Cardiac septum (tissue), 1 donor: ENCODE data around the gene S100A1. TPM values are rescaled to one million over a fixed set of nuclear protein-coding genes. Genes with fewer than 3 reads are reported as not detected.
"Not testable (repeated sequence)": the region's sequence is repeated elsewhere in the genome, so short reads cannot be mapped to it uniquely, and the experiment has no call there.

Experiments used
- DNase-seq: peaks from one replicate; pipeline ENCODE4 v3.0.0-alpha.2; 2020; ENCODE audit warnings: low spot score
- intact Hi-C: fragments of 100-400 bp; cut with DNase I; formaldehyde crosslinking; loops from one replicate; pipeline ENCODE4 v1.14.0; 2022
- total RNA-seq: library from RNA; stranded (reverse); fragmentation: NEBNext Ultra II Directional; extraction: Animal tissue kit (Norgen Biotek cat#: 25700); gene quantifications from one replicate; pipeline ENCODE4 v1.2.1, GENCODE V29; 2021
- donor health status: DM: no; HTN: no; CAD: no.

S100A1 gene
- total RNA-seq, 1 donor from 2014 or later = 1,915 TPM

DNA sequence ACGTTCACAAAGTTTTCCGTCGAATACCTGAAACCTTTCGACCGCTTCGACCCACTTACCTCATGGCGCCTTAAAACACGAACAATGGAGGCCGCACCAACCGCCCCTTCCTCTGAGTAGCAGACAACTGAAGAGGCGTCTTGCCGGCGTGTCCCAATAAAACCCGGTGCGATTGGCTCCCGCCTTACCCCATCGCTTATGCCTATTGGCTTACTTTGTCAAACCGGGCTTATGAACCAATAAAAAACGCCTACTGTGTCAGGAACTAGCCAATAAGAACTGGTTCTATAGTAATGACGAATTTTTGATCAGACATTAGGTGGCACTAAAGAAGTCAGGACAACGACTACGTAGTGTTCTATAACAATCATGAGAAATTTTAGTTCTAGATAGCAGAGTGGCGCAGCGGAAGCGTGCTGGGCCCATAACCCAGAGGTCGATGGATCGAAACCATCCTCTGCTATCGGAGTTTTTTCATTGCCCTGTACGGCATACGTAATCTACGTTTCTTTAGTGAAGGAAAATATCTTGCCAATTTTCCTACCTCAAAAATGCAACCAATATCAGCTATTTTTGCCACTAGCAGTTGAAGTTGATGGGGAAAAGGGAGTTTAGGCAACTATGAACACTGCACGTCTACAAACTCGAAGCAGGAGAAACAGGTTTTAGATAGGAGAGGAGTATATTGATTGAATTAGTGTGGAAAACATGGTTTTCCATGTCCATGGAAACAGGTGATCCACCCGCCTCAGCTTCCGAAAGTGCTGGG is 42.8 kb downstream of the S100A1 start, which contains the start of gene ILF2:
Gene ILF2, minus strand, starts transcription at position 135 of the 769 bp plus-strand sequence. Its CDS starts 71 bp downstream, at position 64.
- DNase-seq = peak; percentile 96
- intact Hi-C loops = loop anchor here (2.0 to 5.0 kb wide), 4 partner anchors 44 to 306 kb away; partner anchors contain the start of genes JTB, S100A1 and S100A13

DNA sequence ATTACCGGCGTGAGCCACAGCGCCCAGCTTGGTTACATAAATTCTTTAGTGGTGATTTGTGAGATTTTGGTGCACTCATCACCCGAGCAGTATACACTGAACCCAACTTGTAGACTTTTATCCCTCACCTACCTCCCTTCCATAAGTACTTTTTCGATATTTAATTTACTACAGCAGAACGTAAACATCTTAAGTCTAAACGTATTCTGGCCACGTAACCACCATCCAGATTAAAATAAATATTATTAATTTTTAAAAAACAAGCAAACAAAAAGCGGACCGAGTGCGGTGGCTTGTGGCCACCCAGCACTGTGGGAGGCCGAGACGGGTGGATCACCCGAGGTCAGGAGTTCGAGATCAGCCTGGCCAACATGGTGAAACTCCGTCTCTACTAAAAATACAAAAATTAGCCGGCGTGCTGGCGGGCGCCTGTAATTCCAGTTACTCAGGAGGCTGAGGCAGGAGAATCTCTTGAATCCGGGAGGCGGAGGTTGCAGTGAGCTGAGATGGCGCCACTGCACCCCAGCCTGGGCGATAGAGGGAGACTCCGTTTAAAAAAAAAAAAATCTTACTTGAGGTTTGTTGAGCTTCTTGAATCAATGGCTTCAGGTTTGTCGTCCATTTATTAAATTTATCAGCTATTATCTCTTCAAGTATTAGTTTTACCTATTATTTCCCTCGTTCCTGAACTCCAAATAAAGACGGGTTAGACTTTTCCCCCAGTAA is 43.6 kb downstream of the S100A1 start:
- DNase-seq = not testable (repeated sequence)
- intact Hi-C loops = loop anchor here (2.0 to 5.0 kb wide), 4 partner anchors 44 to 306 kb away; partner anchors contain the start of genes JTB, S100A1 and S100A13

DNA sequence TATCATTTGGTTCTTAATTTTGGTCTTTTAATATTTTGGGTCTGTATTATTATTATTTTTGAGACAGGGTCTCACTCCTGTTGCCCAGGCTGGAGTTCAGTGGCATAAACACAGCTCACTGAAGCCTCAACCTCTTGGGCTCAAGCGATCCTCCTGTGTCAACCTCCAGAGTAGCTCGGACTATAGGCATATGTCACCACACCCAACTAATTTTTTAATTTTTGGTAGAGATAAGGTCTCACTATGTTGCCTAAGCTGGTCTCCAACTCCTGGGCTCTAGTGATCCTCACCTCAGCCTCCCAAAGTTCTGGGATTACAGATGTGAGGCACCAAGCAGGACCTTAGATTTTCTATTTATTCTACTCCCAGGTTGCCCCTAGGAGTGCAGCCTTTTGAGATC is 45.3 kb downstream of the S100A1 start:
- intact Hi-C loops = loop anchor here (5.0 kb wide), 3 partner anchors 46 to 304 kb away; partner anchors contain the start of genes JTB, S100A1 and S100A13
- DNase-seq = no peak

DNA sequence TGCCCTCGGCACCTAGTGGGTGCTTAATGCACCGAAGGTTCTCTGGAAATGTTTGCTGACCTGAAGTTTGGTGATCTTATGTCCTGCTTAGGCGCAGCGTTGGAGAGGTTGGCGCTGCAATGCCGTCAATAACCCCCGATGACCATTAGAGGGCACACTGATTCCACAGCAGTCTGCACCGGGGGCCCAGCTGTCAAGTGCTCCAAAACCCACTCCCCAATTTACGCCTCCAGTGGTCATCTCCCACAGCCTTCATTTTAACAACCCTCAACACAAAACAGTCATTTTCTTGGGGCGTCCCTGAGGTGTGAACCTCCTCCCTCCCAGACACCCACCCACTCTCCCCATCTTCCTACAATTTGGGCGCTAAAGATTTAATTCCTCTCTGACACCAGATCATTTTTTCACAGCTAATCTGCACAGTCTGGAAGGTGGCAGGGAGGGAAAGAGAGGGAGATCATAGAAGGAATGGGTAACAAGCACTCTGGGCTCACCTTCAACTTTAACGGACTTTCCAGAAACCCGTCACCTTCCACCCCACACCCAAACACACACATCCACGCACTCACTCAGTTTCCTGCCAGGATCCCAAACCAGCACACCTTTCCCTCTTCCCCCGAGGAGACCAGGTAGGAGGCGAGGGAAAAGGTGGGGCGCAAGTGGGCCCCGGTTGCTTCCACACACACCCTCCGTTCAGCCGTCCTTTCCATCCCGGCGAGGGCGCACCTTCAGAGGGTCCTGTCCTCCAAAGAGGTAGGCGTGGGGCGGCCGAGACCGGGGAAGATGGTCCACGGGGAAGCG is 49.7 kb downstream of the S100A1 start:
- intact Hi-C loops = loop anchor here (1.0 to 2.0 kb wide), 4 partner anchors 19 to 313 kb away; partner anchors contain the start of gene RPS27
- no peak for DNase-seq

DNA sequence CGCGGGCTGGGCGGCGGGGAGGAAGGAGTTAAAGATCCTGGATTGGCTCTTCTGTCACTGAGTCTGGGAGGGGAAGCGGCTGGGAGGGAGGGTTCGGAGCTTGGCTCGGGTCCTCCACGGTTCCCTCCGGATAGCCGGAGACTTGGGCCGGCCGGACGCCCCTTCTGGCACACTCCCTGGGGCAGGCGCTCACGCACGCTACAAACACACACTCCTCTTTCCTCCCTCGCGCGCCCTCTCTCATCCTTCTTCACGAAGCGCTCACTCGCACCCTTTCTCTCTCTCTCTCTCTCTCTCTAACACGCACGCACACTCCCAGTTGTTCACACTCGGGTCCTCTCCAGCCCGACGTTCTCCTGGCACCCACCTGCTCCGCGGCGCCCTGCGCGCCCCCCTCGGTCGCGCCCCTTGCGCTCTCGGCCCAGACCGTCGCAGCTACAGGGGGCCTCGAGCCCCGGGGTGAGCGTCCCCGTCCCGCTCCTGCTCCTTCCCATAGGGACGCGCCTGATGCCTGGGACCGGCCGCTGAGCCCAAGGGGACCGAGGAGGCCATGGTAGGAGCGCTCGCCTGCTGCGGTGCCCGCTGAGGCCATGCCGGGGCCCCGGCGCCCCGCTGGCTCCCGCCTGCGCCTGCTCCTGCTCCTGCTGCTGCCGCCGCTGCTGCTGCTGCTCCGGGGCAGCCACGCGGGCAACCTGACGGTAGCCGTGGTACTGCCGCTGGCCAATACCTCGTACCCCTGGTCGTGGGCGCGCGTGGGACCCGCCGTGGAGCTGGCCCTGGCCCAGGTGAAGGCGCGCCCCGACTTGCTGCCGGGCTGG is 50.5 kb downstream of the S100A1 start, which contains the start of gene NPR1:
Gene NPR1, plus strand, starts transcription at position 170 of the 818 bp plus-strand sequence. Its CDS starts 421 bp downstream, at position 591.
- intact Hi-C loops = loop anchor here (1.0 to 2.0 kb wide), 4 partner anchors 18 to 312 kb away; partner anchors contain the start of gene RPS27
- DNase-seq = peak; percentile 84

DNA sequence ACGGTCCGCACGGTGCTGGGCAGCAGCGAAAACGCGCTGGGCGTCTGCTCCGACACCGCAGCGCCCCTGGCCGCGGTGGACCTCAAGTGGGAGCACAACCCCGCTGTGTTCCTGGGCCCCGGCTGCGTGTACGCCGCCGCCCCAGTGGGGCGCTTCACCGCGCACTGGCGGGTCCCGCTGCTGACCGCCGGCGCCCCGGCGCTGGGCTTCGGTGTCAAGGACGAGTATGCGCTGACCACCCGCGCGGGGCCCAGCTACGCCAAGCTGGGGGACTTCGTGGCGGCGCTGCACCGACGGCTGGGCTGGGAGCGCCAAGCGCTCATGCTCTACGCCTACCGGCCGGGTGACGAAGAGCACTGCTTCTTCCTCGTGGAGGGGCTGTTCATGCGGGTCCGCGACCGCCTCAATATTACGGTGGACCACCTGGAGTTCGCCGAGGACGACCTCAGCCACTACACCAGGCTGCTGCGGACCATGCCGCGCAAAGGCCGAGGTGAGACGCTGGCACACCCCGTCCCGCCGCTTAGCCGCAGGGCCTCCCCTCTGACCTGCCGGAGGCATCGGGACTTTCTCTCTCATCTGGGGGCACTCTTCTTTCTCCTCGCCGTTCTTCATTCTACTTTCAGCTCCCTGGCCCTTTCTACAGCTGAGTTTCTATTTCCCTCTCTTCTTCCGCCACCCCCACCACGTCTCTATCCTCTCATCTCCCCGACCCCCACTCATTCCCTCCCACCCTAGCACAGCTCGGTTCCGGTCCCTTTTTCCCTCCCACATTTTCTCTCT is 51.3 kb downstream of the S100A1 start:
- intact Hi-C loops = loop anchor here (2.0 kb wide), 3 partner anchors 17 to 311 kb away; partner anchors contain the start of gene RPS27
- DNase-seq = no peak

DNA sequence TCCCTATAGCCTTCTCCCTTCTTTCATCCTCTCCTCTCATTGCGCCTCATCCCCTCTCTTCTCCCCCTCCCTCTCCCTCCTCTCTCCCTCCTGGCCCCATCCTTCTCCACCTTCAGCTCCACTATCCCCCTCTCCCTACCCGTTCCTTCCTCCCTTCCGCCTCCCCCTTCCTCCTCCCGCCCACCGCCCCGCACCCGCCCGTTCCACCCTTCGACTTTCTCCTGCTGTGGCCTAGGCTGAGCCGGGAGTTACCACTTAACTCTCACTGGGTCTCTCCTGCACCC is 51.8 kb downstream of the S100A1 start:
- intact Hi-C loops = no loop called here
- no peak for DNase-seq

Other genes starting within 250 kb of the S100A1 start
- 71.3 TPM for gene S100A8, start 237.4 kb upstream of the S100A1 start, total RNA-seq
- gene S100A7A, start 211.9 kb upstream of the S100A1 start, total RNA-seq = not detected
- not detected for gene S100A7, start 167.8 kb upstream of the S100A1 start, total RNA-seq
- gene S100A6, start 92.4 kb upstream of the S100A1 start, total RNA-seq = 418 TPM
- gene S100A5, start 87.5 kb upstream of the S100A1 start, total RNA-seq = not detected
- gene S100A4, start 82.6 kb upstream of the S100A1 start, total RNA-seq = 107 TPM
- 1.3 TPM for gene S100A3, start 79.2 kb upstream of the S100A1 start, total RNA-seq
- 5.0 TPM for gene S100A2, start 62.6 kb upstream of the S100A1 start, total RNA-seq
- gene S100A16, start 15.3 kb upstream of the S100A1 start, total RNA-seq = 39.8 TPM
- 3.4 TPM for gene S100A14, start 12.1 kb upstream of the S100A1 start, total RNA-seq
- 200 TPM for gene S100A13, start 929 bp upstream of the S100A1 start, total RNA-seq
- 90.4 TPM for gene CHTOP, start 5.6 kb downstream of the S100A1 start, total RNA-seq
- gene SNAPIN, start 30.3 kb downstream of the S100A1 start, total RNA-seq = 62.1 TPM
- 76.5 TPM for gene ILF2, start 42.6 kb downstream of the S100A1 start, total RNA-seq
- gene NPR1, start 50.3 kb downstream of the S100A1 start, total RNA-seq = 14.9 TPM
- 35.2 TPM for gene INTS3, start 99.6 kb downstream of the S100A1 start, total RNA-seq
- gene SLC27A3, start 147.0 kb downstream of the S100A1 start, total RNA-seq = 9.8 TPM